H1 (cell line): ENCODE measurements around the gene DCXR. TPM values are rescaled to one million over a fixed set of nuclear protein-coding genes. Genes with fewer than 3 reads are reported as not detected.

Experiments used
- CHD2 ChIP-seq: IDR thresholded peaks from 2 replicates; pipeline ENCODE4 v1.6.1; 2012; ENCODE audit warnings: low read length, improper control_type of control experiment
- FOSL1 ChIP-seq: IDR thresholded peaks from 2 replicates; pipeline ENCODE4 v1.6.1; 2011; ENCODE audit warnings: mild to moderate bottlenecking, low read depth, low read length, moderate library complexity; ENCODE audit not compliant: insufficient read depth
- KDM5A ChIP-seq: fragments of 200-600 bp; IDR thresholded peaks from 2 replicates; pipeline ENCODE4 v1.7.1; 2012; ENCODE audit warnings: mild to moderate bottlenecking, low read length, inconsistent platforms, mixed read lengths
- RAD21 ChIP-seq, 2 experiments: IDR thresholded peaks in 1 of 2; conservative IDR thresholded peaks in 1 of 2; 2 replicates each; pipeline ENCODE4 v1.6.1; 2011; ENCODE audit warnings: low read depth in 2 of 2, low read length in 2 of 2, improper control_type of control experiment in 1 of 2, inconsistent platforms in 1 of 2, mild to moderate bottlenecking in 1 of 2, moderate library complexity in 1 of 2
- RXRA ChIP-seq: IDR thresholded peaks from 2 replicates; pipeline ENCODE4 v1.6.1; 2011; ENCODE audit warnings: low read depth, mild to moderate bottlenecking, low read length, moderate library complexity; ENCODE audit not compliant: insufficient read depth
- SIN3A ChIP-seq, 2 experiments: IDR thresholded peaks in 1 of 2; conservative IDR thresholded peaks in 1 of 2; 2 replicates each; pipeline ENCODE4 v1.6.1; 2011 to 2012; ENCODE audit warnings: low read length in 2 of 2, improper control_type of control experiment in 1 of 2, low read depth in 1 of 2, mild to moderate bottlenecking in 1 of 2
- SIRT6 ChIP-seq: IDR thresholded peaks from one replicate; pipeline ENCODE4 v1.7.1; 2012; ENCODE audit warnings: low read length, inconsistent platforms
- TAF1 ChIP-seq: IDR thresholded peaks from 2 replicates; pipeline ENCODE4 v1.6.1; 2011; ENCODE audit warnings: mild to moderate bottlenecking, low read depth, low read length
- polyA plus RNA-seq, 7 experiments: library from polyadenylated mRNA; depleted of rRNA in 3 of 7; stranded (reverse) in 5 of 7; unstranded in 2 of 7; fragments of >200 nt in 5 of 7; fragments of 200-250 nt in 2 of 7; gene quantifications; 1 replicate in 5 of 7; 2 replicates in 1 of 7; 4 replicates in 1 of 7; pipeline versions ENCODE4 v1.2.1 to v1.2.3, GENCODE V29; 2011 to 2013; ENCODE audit warnings: missing spikeins in 2 of 7, mixed read lengths in 2 of 7
- total RNA-seq: library from RNA; stranded (reverse); fragmentation: NEBNext Ultra II Directional; extraction: Animal tissue kit (Norgen Biotek cat#: 25700); gene quantifications from 2 replicates; pipeline ENCODE4 v1.2.1, GENCODE V29; 2021
- TF ChIP-seq, protein P1 (sequence below), 3 experiments: IDR thresholded peaks; 1 replicate in 2 of 3; 2 replicates in 1 of 3; pipeline versions ENCODE4 v1.5.1 to v1.6.1; 2011; ENCODE audit warnings: low read length in 3 of 3, mild to moderate bottlenecking in 3 of 3, inconsistent platforms in 2 of 3, low read depth in 1 of 3, moderate library complexity in 1 of 3; ENCODE audit not compliant: insufficient read depth in 1 of 3; ENCODE audit errors: control extremely low read depth in 1 of 3
- TF ChIP-seq, protein P2 (sequence below): IDR thresholded peaks from 2 replicates; pipeline ENCODE4 v1.6.1; 2012; ENCODE audit warnings: inconsistent platforms

Gene DCXR
- total and polyA plus RNA-seq, 2 of the 8 experiments (the other 6 are each of a cell fraction or from before 2014, with no cell fraction given): 96.3 to 212 TPM

DNA sequence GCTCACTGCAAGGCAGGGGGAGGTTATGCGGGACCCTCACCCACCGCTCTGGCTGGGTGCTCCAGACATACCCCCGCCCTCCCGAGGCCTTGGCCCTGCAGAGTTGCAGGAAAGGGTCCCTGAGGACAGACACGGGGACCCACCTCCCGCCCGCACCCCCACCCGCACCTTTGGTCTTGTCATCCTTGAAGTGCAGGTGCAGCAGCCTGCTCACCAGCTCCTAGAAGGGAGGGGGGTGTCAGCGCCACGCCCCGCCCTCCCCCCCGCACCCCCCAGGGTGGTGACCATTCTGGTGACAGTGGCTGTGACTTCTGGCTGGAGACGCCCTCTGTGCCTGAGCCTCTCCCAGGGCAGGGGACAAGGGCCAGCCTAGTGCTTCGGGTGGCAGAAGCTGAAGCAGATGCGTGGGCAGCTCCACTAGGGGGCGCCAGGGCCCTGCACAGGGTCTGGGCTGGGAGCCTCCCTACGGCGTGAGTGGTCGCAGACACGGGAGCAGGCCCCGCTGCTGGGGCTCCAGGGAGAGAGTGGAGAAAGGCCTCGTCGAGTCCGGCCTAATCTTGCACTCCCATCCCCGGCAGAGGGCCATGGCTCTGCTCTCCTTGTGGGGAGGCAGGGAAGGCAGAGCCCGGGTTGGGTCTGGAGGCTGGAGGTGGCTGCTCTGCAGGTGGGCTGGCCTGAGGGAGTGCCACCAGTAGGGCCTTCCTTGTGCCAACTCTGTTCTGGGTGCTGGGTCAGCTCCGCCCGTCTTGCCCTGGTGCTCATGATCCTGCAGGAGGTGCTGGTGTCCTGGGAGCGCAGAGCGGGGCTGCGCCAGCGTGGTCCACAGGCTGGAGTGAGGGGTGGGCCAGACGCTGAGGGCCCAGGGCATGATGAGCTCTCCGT, 17.6 kb downstream of the DCXR start (continued):
- TF ChIP-seq RAD21 (IDR thresholded peaks at IDR 0.05 in 1 of 2, conservative IDR thresholded peaks at IDR 0.05 in 1 of 2; ENCODE audit: low read depth in 2 of 2, low read length in 2 of 2): peak; percentile 56 to 69
- no peak for TF ChIP-seq SIRT6
- no peak for TF ChIP-seq FOSL1
- TF ChIP-seq, protein P1, sequence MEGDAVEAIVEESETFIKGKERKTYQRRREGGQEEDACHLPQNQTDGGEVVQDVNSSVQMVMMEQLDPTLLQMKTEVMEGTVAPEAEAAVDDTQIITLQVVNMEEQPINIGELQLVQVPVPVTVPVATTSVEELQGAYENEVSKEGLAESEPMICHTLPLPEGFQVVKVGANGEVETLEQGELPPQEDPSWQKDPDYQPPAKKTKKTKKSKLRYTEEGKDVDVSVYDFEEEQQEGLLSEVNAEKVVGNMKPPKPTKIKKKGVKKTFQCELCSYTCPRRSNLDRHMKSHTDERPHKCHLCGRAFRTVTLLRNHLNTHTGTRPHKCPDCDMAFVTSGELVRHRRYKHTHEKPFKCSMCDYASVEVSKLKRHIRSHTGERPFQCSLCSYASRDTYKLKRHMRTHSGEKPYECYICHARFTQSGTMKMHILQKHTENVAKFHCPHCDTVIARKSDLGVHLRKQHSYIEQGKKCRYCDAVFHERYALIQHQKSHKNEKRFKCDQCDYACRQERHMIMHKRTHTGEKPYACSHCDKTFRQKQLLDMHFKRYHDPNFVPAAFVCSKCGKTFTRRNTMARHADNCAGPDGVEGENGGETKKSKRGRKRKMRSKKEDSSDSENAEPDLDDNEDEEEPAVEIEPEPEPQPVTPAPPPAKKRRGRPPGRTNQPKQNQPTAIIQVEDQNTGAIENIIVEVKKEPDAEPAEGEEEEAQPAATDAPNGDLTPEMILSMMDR (IDR thresholded peaks at IDR 0.05; ENCODE audit: control extremely low read depth in 1 of 3, insufficient read depth in 1 of 3, low read depth in 1 of 3, low read length in 3 of 3): peak; percentile 87 to 94 (median 87)
- no peak for TF ChIP-seq TAF1
- 0 out of 2 replicates have a peak, but pooled peaks have one; percentile 12 for TF ChIP-seq CHD2
- TF ChIP-seq RXRA: no peak
- no peak for TF ChIP-seq KDM5A
- peak in 1 of 2 experiments; percentile 73; a peak in 1 of 4 replicates for TF ChIP-seq SIN3A (conservative IDR thresholded peaks at IDR 0.05 in 1 of 2, IDR thresholded peaks at IDR 0.05 in 1 of 2; ENCODE audit: low read depth in 1 of 2, low read length in 2 of 2)
- TF ChIP-seq, protein P2, sequence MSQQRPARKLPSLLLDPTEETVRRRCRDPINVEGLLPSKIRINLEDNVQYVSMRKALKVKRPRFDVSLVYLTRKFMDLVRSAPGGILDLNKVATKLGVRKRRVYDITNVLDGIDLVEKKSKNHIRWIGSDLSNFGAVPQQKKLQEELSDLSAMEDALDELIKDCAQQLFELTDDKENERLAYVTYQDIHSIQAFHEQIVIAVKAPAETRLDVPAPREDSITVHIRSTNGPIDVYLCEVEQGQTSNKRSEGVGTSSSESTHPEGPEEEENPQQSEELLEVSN: no peak
- TF ChIP-seq, all 59 proteins: peak for 6
